Right renal cortex interstitium (tissue), 3 donors: ENCODE data around the gene RFX3. TPM values are rescaled to one million over a fixed set of nuclear protein-coding genes. Genes with fewer than 3 reads are reported as not detected.

Experiments used
- DNase-seq, 3 donors: peaks; one replicate each; pipeline ENCODE4 v3.0.0-alpha.2; 2013; ENCODE audit warnings: low read depth in 3 of 3, low spot score in 2 of 3
- polyA plus RNA-seq, 3 donors: library from polyadenylated mRNA; unstranded; fragments of 120-200 nt; gene quantifications; one replicate each; pipeline ENCODE4 v1.2.1, GENCODE V29; 2013; ENCODE audit not compliant: insufficient read length in 3 of 3

RFX3 gene
- polyA plus RNA-seq, 3 donors = 15.9 to 18.0 (median 17.4) TPM

GRCh38 chr9:3515405-3515804, 10.4 kb downstream of the RFX3 start:
- no peak for DNase-seq

GRCh38 chr9:3514786-3515185, 11.0 kb downstream of the RFX3 start:
- no peak for DNase-seq

GRCh38 chr9:3513265-3513818, 12.5 kb downstream of the RFX3 start:
- DNase-seq = no peak

- no peak for DNase-seq
Measured at GRCh38 chr9:3511551-3511950, 14.2 kb downstream of the RFX3 start.

- no peak for DNase-seq
Measured at GRCh38 chr9:3510796-3511195, 15.0 kb downstream of the RFX3 start.

- DNase-seq = no peak
Measured at GRCh38 chr9:3509926-3510325, 15.9 kb downstream of the RFX3 start.

GRCh38 chr9:3508521-3509291, 17.1 kb downstream of the RFX3 start:
- no peak for DNase-seq

- no peak for DNase-seq
Measured at GRCh38 chr9:3508078-3508431, 17.7 kb downstream of the RFX3 start.

- no peak for DNase-seq
Measured at GRCh38 chr9:3507395-3508077, 18.3 kb downstream of the RFX3 start.

GRCh38 chr9:3506164-3506563, 19.6 kb downstream of the RFX3 start:
- DNase-seq = no peak

GRCh38 chr9:3502560-3503398, 23.0 kb downstream of the RFX3 start:
- DNase-seq = no peak

- DNase-seq = no peak
Measured at GRCh38 chr9:3500044-3500443, 25.8 kb downstream of the RFX3 start.

- DNase-seq = no peak
Measured at GRCh38 chr9:3498691-3499090, 27.1 kb downstream of the RFX3 start.

- no peak for DNase-seq
Measured at GRCh38 chr9:3497857-3498256, 27.9 kb downstream of the RFX3 start.

GRCh38 chr9:3497401-3497800, 28.4 kb downstream of the RFX3 start:
- no peak for DNase-seq

- DNase-seq = no peak
Measured at GRCh38 chr9:3495855-3496254, 29.9 kb downstream of the RFX3 start.

GRCh38 chr9:3492214-3492613, 33.6 kb downstream of the RFX3 start:
- no peak for DNase-seq

GRCh38 chr9:3491450-3491849, 34.4 kb downstream of the RFX3 start:
- no peak for DNase-seq

- no peak for DNase-seq
Measured at GRCh38 chr9:3490957-3491356, 34.8 kb downstream of the RFX3 start.

- DNase-seq = no peak
Measured at GRCh38 chr9:3482578-3482977, 43.2 kb downstream of the RFX3 start.

GRCh38 chr9:3480353-3480655, 45.5 kb downstream of the RFX3 start:
- no peak for DNase-seq
